H7 (cell line): ENCODE measurements around the gene SEMA6D. TPM values are rescaled to one million over a fixed set of nuclear protein-coding genes. Genes with fewer than 3 reads are reported as not detected.

Experiments
- DNase-seq: peaks from one replicate; pipeline ENCODE4 v3.0.0; 2012
- H3K27me3 ChIP-seq: 2 replicates; pipeline ENCODE4 v1.6.0; 2011; ENCODE audit warnings: mild to moderate bottlenecking, low read length; ENCODE audit not compliant: control insufficient read depth, insufficient read depth
- H3K36me3 ChIP-seq: replicated peaks from 2 replicates; pipeline ENCODE4 v1.5.1; 2011; ENCODE audit warnings: low read length; ENCODE audit not compliant: control insufficient read depth, insufficient read depth
- H3K4me3 ChIP-seq: 2 replicates; pipeline ENCODE4 v1.5.1; 2011; ENCODE audit warnings: low read depth, mild to moderate bottlenecking, control low read depth, low read length, moderate library complexity; ENCODE audit not compliant: insufficient read depth
- total RNA-seq: library from RNA; depleted of rRNA; stranded (reverse); fragments of >200 nt; shearing (Covaris generic); gene quantifications from 2 replicates; pipeline ENCODE4 v1.2.3, GENCODE V29; 2014

SEMA6D gene
- total RNA-seq, 1 experiment from 2014 or later: 5.5 TPM

GRCh38 chr15:47822048-47822447, 104.7 kb downstream of the SEMA6D start:
- H3K27me3 ChIP-seq: no peaks in the 10 kb centered on the region
- peak; percentile 2 for DNase-seq

More at GRCh38 chr15:47822048-47822447, 104.7 kb downstream of the SEMA6D start:
- H3K36me3 ChIP-seq: no peaks in the 10 kb centered on the region
- H3K4me3 ChIP-seq: no peak overlapping the region
